DMS114 treated with DMSO at 0.1 percent for 48 hours (cell line): ENCODE measurements around the gene MCC.

Source experiments
- DNase-seq: peaks from one replicate; lab custom pipeline; 2025; ENCODE audit not compliant: unreplicated experiment; lab: John Stamatoyannopoulos, UW

Gene MCC

GRCh38 chr5:113276001-113276400 lies 212.3 kb downstream of the MCC start:
- no peak for DNase-seq

DNA sequence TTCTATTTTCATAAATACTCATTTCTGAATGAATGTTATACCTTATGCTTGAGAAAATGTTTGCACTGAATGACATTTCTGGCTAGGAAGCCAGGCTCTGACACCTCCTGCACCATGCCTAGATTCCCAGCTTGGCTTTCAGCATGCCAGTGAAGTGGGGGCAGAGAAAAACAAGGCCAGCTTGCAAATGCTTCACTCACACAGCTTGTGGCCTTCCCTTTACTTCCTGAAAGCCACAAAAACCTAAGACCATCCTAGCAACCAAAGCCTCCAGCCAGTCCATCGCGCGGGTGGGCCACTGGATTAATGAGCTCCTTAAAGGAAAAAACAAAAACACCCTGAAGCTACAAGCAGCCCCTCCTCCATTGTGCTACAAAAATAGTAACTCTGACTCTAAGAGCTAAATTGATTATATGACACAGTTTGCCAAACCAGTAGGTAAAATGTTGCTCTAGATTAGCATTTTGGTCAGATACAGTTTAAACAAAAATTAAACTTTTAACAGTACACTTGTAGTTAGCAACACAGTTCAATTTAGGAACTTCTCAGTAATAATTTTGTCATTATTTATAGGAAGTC lies 213.3 kb downstream of the MCC start:
- DNase-seq, result no peak

- no peak for DNase-seq
Observed at GRCh38 chr5:113273948-113274347, 214.3 kb downstream of the MCC start.

DNA sequence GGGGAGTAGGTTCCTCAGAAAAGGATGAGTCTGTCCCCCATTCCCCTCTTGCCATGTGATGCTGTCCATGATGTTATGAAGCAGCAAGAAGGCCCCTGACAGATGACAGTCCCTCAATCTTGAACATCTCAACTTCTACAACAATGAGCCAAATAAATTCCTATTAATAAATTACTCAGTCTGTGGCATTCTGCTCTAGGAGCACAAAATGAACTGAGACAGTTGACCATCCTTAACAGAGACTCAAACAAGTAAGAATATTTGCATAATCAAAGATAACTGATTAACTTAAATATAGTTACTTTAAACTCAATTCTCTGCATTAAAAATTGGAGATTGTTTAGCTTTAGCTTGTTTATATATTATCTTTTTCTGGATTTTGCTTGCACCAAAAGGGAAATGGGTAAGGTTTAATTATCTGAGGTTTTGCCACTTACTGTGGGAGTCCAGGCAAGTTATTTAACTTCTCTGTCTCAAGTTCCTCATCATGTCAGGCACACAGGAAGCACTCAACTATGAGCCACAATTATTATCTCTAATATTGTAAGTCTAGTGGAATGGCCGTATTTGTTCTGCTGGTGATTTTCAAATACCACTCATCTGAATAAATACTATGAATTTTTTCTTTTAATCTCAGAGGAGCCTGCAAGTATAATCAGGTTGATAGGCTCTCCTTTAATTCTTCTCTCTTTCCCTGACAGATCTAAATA lies 216.4 kb downstream of the MCC start:
- DNase-seq, result no peak

DNA sequence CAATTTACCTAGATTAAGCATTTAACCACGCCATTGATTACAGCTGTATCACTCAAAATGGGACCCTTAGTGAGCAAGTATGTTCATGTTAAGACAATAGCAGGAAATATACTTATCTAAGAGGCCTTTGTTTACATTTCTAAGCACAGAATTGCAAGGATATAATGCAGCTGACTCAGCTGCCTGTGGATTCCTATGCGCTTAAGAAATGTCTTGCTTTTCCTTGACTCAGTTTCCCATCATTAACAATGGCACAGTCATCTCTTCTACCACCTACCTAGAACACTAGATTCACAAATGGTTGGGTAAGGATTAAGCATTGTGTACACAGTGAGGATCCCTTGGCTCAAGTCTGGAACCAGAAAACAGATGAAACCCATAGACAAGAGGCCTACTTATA lies 217.2 kb downstream of the MCC start:
- no peak for DNase-seq

DNA sequence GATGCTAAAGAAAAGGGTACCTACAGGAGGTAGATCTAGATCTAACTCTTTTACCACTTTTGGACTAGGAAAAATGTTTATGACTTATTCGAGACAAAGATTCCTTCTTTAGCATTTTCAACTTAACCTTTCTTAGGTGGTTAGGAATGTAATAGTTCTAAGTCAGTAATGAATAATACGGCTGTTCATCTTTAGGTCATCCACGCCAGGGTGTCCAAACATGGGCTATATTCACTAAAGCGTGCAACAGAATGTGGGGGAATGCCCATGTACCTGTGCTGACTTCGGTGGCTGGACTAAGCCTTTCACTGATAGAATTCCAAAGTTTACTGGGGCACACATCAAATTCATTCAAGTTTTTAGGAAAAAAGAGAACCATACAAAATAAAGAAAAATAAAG lies 218.2 kb downstream of the MCC start:
- no peak for DNase-seq

DNA sequence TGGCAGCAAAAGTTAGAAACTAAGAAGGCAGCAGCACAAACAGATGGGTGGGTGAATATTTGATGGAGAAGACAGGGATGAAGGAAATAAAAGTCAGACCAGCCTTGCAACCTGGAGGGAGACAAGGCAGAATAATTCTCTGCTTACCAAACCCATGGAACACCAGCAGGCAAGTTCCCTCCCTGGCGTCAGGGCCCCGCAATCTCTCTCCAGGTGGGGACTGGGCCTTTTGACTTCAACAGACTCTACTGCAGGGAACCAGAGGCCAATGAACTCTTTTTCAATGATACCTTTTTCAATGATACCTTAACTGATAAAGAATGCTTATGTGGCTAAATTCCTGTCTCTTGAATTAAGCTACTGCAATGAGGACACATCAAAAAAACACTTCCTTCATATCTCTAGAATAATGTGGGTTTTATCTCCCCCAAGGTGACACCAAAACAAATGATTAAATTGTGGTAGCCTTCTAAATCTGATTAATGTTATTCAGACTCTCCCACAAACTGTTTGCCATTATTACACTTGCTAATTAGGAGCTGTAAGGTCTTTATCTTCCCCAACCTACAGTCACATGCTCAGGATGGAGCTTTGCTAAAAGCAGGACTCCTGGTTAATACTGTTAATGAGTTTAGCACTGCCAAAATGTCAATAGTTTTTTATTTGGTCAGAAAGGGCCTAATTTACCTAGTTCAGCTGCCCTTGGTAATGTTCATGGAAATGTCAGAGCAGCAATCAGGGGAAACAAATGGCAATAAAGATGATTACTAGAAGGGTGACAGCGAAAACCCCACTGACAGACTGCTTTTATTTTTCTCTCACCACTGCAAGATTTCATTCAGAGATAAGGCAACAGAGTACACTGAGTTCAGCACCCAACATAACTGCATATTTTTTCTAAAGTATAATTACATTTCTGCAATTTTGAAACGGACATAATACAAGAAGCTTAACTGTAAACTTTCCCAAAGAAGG lies 218.9 kb downstream of the MCC start:
- no peak for DNase-seq

DNA sequence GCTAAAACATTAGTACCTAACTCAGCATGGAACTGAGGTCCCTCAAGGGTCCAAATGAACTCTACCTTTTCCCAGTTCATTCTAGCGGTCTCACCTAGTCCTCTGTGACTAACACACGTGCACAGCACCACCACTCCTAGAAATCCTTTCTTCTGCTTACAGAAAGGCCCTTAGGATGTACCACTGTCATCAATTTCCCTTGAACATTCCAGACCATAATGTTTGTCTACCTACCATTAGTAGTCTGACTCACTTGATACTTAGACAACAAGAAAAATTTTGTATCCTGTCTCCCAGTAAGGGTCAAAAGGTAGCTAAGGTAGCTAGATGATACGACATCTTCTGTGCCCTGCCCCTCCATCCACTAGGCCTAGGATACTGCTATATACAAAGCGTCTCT lies 220.0 kb downstream of the MCC start:
- no peak for DNase-seq

GRCh38 chr5:113267361-113267900 lies 220.8 kb downstream of the MCC start:
- no peak for DNase-seq

DNA sequence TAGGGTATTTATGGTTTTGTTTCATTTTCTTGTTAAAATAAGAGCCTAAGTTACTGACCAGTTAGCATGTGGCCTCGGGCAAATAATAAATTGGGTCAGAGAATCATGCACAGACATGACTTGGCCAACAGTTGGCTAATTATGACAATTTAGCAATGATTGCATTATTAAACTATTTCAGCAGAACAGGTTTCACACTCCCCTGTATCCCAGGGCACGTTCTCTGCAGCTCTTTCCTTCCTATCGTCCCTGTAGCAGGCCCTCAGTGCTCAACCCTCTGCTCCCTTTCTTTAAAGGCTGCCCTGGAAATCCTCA lies 221.4 kb downstream of the MCC start:
- DNase-seq, result no peak

GRCh38 chr5:113266227-113266912 lies 221.9 kb downstream of the MCC start:
- DNase-seq, result no peak

GRCh38 chr5:113265190-113265589 lies 223.1 kb downstream of the MCC start:
- DNase-seq, result no peak

DNA sequence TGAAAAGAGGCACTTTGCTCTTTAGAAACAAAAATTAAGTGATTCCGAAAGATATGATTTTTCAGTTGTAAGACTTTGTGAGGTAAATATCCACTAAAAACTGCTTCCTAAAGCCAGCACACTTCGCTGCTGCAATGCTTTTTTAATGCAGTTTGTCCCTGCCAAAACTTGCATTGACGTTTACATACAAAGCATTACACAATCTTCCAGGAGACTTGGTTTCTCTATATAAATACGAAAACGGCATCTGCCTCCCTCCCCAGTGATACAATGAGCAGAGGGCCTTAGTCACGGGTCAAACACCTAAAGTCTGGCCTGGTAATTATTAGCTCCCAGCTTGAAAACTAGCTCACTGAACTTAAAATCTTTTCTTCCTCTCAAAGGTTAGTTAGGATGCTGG lies 224.2 kb downstream of the MCC start:
- no peak for DNase-seq

DNA sequence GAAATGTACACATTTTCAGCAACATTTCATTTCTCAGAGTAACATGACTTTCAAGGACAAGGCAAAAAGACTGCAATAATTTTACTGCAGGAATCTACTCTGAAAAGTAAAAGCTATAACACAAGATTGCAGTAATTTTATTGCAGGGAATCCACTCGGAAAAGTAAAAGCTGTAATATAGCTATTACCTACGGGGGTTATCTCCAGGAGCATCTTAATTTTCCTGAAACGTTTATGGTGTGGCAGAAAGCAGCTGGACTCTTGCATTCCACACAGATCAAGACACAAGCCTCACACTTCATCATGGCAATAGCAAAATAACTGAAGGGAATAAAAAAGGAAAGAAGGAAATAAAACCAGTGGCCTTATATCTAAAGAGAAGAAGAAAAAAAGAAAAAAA lies 224.7 kb downstream of the MCC start:
- no peak for DNase-seq

- DNase-seq, result no peak
Observed at GRCh38 chr5:113262674-113263073, 225.6 kb downstream of the MCC start.

GRCh38 chr5:113259034-113259433 lies 229.2 kb downstream of the MCC start:
- DNase-seq, result no peak

DNA sequence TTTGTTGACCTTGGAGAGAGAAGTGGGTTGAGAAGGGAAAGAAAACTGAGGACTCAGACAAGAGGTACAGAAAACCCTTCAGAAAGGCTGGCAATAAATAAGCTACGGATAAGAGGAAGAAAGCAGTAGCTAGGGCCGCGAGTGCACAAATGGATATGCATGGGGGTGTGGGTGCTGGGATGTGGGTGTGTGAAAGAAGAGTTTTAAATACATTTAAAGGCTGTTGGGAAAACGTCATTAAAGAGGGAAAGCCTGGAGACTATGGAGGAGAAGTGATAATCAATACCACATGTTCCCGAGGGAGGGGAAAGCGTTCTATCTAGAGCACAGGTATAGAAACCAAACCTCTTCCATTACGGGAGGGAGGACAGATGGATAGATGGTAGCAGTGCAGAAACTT lies 230.7 kb downstream of the MCC start:
- no peak for DNase-seq

DNA sequence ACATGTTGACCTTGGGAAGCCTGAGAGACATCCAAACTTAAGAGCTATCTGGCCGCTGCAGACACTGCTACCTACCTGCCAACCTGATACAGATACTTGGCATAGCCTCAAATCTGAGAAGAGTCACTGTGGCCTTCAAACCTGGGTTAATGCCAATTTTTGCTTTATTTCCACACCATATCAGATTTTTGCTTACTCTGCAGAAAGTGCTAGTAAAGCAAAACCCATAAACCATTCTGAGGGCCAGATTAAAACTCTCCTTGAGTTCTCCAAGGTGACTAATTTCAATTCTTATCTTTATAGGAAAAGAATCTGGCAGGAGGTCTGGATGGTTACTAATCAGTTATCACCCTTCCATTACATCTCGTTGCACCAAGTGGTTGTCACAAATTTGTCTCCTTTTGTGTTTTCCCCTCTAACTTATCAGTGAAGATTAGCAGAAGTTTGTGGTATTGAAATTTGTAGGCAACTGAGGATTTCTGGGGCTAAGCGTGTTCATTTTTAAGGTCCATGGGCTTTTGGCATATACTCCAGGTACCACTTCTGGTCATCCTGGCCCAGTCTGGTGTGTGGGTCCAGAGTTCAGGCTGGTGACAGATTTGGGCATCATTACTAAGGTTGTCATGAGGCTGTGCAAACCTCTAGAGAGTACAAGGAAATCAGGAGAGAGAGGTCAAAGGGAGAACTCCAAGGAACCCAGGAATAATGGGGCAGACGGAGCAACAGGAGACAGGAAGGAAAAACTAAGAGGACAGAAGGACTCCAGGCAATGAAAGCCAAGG lies 231.4 kb downstream of the MCC start:
- DNase-seq, result no peak

GRCh38 chr5:113255579-113256386 lies 232.5 kb downstream of the MCC start:
- no peak for DNase-seq

GRCh38 chr5:113255105-113255504 lies 233.1 kb downstream of the MCC start:
- DNase-seq, result no peak
